K562 (cell line): ENCODE data around the gene HOXB5. TPM values are rescaled to one million over a fixed set of nuclear protein-coding genes. Genes with fewer than 3 reads are reported as not detected.

Experiments used
- ATAC-seq: fragments of 200-7000 bp; cut with Tn5 transposase; 3 replicates; pipeline ENCODE4 v1.9.1; 2020; ENCODE audit warnings: moderate library complexity
- BruUV-seq: library from RNA; stranded (reverse); fragments of 400-500 nt; replicated peaks from 2 replicates; lab custom pipeline; 2021; lab: Mats Ljungman, UMichigan
- CTCF ChIA-PET: fragments of 300-600 bp; formaldehyde crosslinking; extraction: SDS; loops from one replicate; lab custom pipeline; 2021; ENCODE audit warnings: low intra/inter-chr PET ratio; lab: Yijun Ruan, JAX
- POLR2A ChIA-PET: fragments of 300-600, 350-650 bp; sonication (Branson Sonifier 250); formaldehyde crosslinking; extraction: SDS; loops from one replicate; lab custom pipeline; 2021; ENCODE audit warnings: antibody characterized with exemption, inconsistent platforms; lab: Yijun Ruan, JAX
- DNase-seq, 4 experiments: peaks; one replicate each; pipeline versions ENCODE4 v3.0.0 to v3.0.0-alpha.2; 2011 to 2018; ENCODE audit warnings: low spot score in 3 of 4, mixed read lengths in 3 of 4; ENCODE audit errors: extremely low read depth in 1 of 4
- FAIRE-seq: peaks from 2 replicates; lab custom pipeline; 2011; peaks lifted over from hg19 to GRCh38; lab: Jason Lieb, UNC
- H2AFZ ChIP-seq: 2 replicates; pipeline ENCODE4 v1.6.0; 2011; ENCODE audit warnings: low read depth, low read length, control low read depth, inconsistent platforms
- H3K27ac ChIP-seq: fragments of 200-600 bp; 3 replicates; pipeline ENCODE4 v1.8.0; 2011; ENCODE audit warnings: low read depth, mild to moderate bottlenecking, control low read depth, inconsistent platforms, low read length, moderate library complexity, mixed read lengths; ENCODE audit errors: extremely low read depth
- H3K27me3 ChIP-seq, 2 experiments: fragments of 300-600 bp in 1 of 2; 2 replicates in 1 of 2; 3 replicates in 1 of 2; pipeline versions ENCODE4 v1.6.0 to v1.8.0; 2011; ENCODE audit warnings: inconsistent platforms in 2 of 2, low read length in 2 of 2, mild to moderate bottlenecking in 1 of 2, mixed read lengths in 1 of 2, moderate library complexity in 1 of 2; ENCODE audit not compliant: control insufficient read depth in 2 of 2, insufficient read depth in 2 of 2
- H3K36me3 ChIP-seq: fragments of 300-600 bp; 3 replicates; pipeline ENCODE4 v1.8.0; 2011; ENCODE audit warnings: mild to moderate bottlenecking, low read length, inconsistent platforms; ENCODE audit not compliant: control insufficient read depth, insufficient read depth
- H3K4me1 ChIP-seq, 2 experiments: fragments of 200-600 bp in 1 of 2; replicated peaks in 1 of 2; 2 replicates in 1 of 2; 3 replicates in 1 of 2; pipeline versions ENCODE4 v1.5.1 to v1.8.0; 2011; ENCODE audit warnings: inconsistent platforms in 2 of 2, low read length in 2 of 2, mild to moderate bottlenecking in 1 of 2, mixed read lengths in 1 of 2, moderate library complexity in 1 of 2; ENCODE audit not compliant: control insufficient read depth in 2 of 2, insufficient read depth in 2 of 2
- H3K4me2 ChIP-seq: 2 replicates; pipeline ENCODE4 v1.6.1; 2011; ENCODE audit warnings: low read length, control low read depth, inconsistent platforms, mixed read lengths; ENCODE audit not compliant: insufficient read depth
- H3K4me3 ChIP-seq: fragments of 200-600 bp; sonication (generic), shearing (Covaris generic); 2 replicates; pipeline ENCODE4 v1.5.1; 2016; ENCODE audit warnings: control low read depth, inconsistent platforms
- H3K79me2 ChIP-seq: fragments of 200-600 bp; 3 replicates; pipeline ENCODE4 v1.8.0; 2011; ENCODE audit warnings: low read length, inconsistent platforms; ENCODE audit not compliant: control insufficient read depth, insufficient read depth
- H3K9ac ChIP-seq, 2 experiments: 2 replicates each; pipeline versions ENCODE4 v1.6.0 to v1.6.1; 2011; ENCODE audit warnings: low read depth in 2 of 2, low read length in 2 of 2, control low read depth in 1 of 2, inconsistent platforms in 1 of 2, mild to moderate bottlenecking in 1 of 2, mixed read lengths in 1 of 2; ENCODE audit not compliant: insufficient read depth in 1 of 2
- H3K9me1 ChIP-seq: one replicate; pipeline ENCODE4 v1.6.0; 2011; ENCODE audit warnings: inconsistent platforms, mild to moderate bottlenecking, low read length, moderate library complexity; ENCODE audit not compliant: control insufficient read depth, insufficient read depth
- H3K9me3 ChIP-seq: replicated peaks from 2 replicates; pipeline ENCODE4 v1.5.1; 2011; ENCODE audit warnings: low read depth, low read length, inconsistent platforms; ENCODE audit not compliant: control insufficient read depth, insufficient read depth
- H4K20me1 ChIP-seq: replicated peaks from 2 replicates; pipeline ENCODE4 v1.6.1; 2011; ENCODE audit warnings: low read length, inconsistent platforms, mixed read lengths; ENCODE audit not compliant: control insufficient read depth, insufficient read depth
- BHLHE40 ChIP-seq: IDR thresholded peaks from 2 replicates; pipeline ENCODE4 v1.6.1; 2011; ENCODE audit warnings: low read length, improper control_type of control experiment
- CHAMP1 ChIP-seq: fragments of 450-650 bp; IDR thresholded peaks from 2 replicates; pipeline ENCODE4 v1.6.1; 2016; ENCODE audit warnings: mild to moderate bottlenecking
- ERF ChIP-seq: fragments of 450-650 bp; formaldehyde crosslinking; IDR thresholded peaks from 2 replicates; pipeline ENCODE4 v1.4.0; 2020; ENCODE audit warnings: mild to moderate bottlenecking, mixed read lengths
- MCM3 ChIP-seq: fragments of 450-650 bp; IDR thresholded peaks from 2 replicates; pipeline ENCODE4 v1.6.1; 2016
- MYC ChIP-seq, 2 experiments: fragments of 250-450 bp in 1 of 2; sonication (Bioruptor Pico) in 1 of 2; IDR thresholded peaks; 2 replicates each; pipeline versions ENCODE4 v1.5.1 to v1.6.1; 2012 to 2021; ENCODE audit warnings: low read depth in 2 of 2, borderline replicate concordance in 1 of 2, improper control_type of control experiment in 1 of 2, low read length in 1 of 2, mild to moderate bottlenecking in 1 of 2, moderate library complexity in 1 of 2
- NBN ChIP-seq: fragments of 450-650 bp; IDR thresholded peaks from 2 replicates; pipeline ENCODE4 v1.6.1; 2016; ENCODE audit warnings: low read depth, mild to moderate bottlenecking
- PCBP1 ChIP-seq: fragments of 200-400 bp; formaldehyde crosslinking; IDR thresholded peaks from 2 replicates; pipeline ENCODE4 v1.6.1; 2018; ENCODE audit warnings: mild to moderate bottlenecking, low read depth, low read length; ENCODE audit not compliant: poor library complexity, severe bottlenecking
- POLR2AphosphoS5 ChIP-seq: IDR thresholded peaks from 2 replicates; pipeline ENCODE4 v1.6.1; 2011; ENCODE audit warnings: mild to moderate bottlenecking, low read depth, low read length, moderate library complexity; ENCODE audit not compliant: control insufficient read depth, insufficient read depth
- RBFOX2 ChIP-seq: fragments of 200-400 bp; formaldehyde crosslinking; IDR thresholded peaks from 2 replicates; pipeline ENCODE4 v1.6.1; 2017; ENCODE audit warnings: low read depth, mild to moderate bottlenecking, low read length, moderate library complexity
- RCOR1 ChIP-seq, 2 experiments: IDR thresholded peaks; 2 replicates each; pipeline ENCODE4 v1.6.1; 2012; ENCODE audit warnings: low read depth in 2 of 2, low read length in 2 of 2, borderline replicate concordance in 1 of 2, improper control_type of control experiment in 1 of 2
- RFX5 ChIP-seq: IDR thresholded peaks from 2 replicates; pipeline ENCODE4 v1.6.1; 2011; ENCODE audit warnings: low read depth, mild to moderate bottlenecking, improper control_type of control experiment, low read length
- SAP30 ChIP-seq: fragments of 200-600 bp; sonication (generic); IDR thresholded peaks from 2 replicates; pipeline ENCODE4 v1.6.1; 2012; ENCODE audit warnings: borderline replicate concordance, low read depth, mild to moderate bottlenecking, moderate library complexity, low read length, control low read depth, inconsistent platforms; ENCODE audit not compliant: insufficient read depth, poor library complexity, severe bottlenecking
- TBP ChIP-seq: optimal IDR thresholded peaks from 2 replicates; pipeline ENCODE3; 2011; ENCODE audit warnings: low read depth, low read length, improper control_type of control experiment
- TEAD4 ChIP-seq, 2 experiments: sonication (generic) in 1 of 2; formaldehyde crosslinking in 1 of 2; IDR thresholded peaks; 2 replicates each; pipeline versions ENCODE4 v1.6.1 to v1.8.0; 2012 to 2022; ENCODE audit warnings: borderline replicate concordance in 1 of 2, inconsistent platforms in 1 of 2, low read length in 1 of 2, mild to moderate bottlenecking in 1 of 2, missing genetic modification reagents in 1 of 2
- YY1 ChIP-seq, 3 experiments: IDR thresholded peaks; 2 replicates each; pipeline ENCODE4 v1.6.1; 2011; ENCODE audit warnings: low read length in 2 of 3, mild to moderate bottlenecking in 2 of 3, moderate library complexity in 2 of 3, borderline replicate concordance in 1 of 3, control low read depth in 1 of 3, low read depth in 1 of 3; ENCODE audit not compliant: insufficient read depth in 3 of 3, insufficient replicate concordance in 2 of 3, control insufficient read depth in 1 of 3, insufficient read length in 1 of 3; ENCODE audit errors: extremely low read depth in 1 of 3
- WGBS: fragments of 100-300 bp; shearing (Covaris generic); methylation state at CpG from one replicate; pipeline ENCODE4 v1.1.6; 2016; ENCODE audit warnings: low coverage, mixed read lengths; ENCODE audit not compliant: insufficient coverage; ENCODE audit errors: missing lambda C conversion rate; 5-methylcytosine and 5-hydroxymethylcytosine counted together
- in situ Hi-C: fragments of 300-500 bp; cut with MboI; formaldehyde crosslinking; loops from 4 replicates; pipeline ENCODE4 v1.15.0; 2018; ENCODE audit warnings: inconsistent platforms, mixed read lengths
- intact Hi-C: fragments of 100-400 bp; cut with micrococcal nuclease; formaldehyde crosslinking; loops from 2 replicates; pipeline ENCODE4 v1.14.2; 2022
- polyA plus RNA-seq, 8 experiments: library from polyadenylated mRNA; depleted of rRNA in 4 of 8; stranded (reverse) in 5 of 8; unstranded in 3 of 8; fragments of >200 nt; fragmentation: Nextera tagmentation in 2 of 8; fragmentation: Illumina TruSeq in 1 of 8; extraction: Ambion mirVana in 2 of 8; extraction: Trizol in 1 of 8; gene quantifications; 2 replicates each; pipeline versions ENCODE4 v1.2.1 to v1.2.3, GENCODE V29; 2011 to 2014; ENCODE audit warnings: inconsistent platforms in 1 of 8, missing spikeins in 1 of 8
- total RNA-seq, 7 experiments: library from RNA; depleted of rRNA in 6 of 7; stranded (reverse); fragments of >200 nt in 6 of 7; fragmentation: Illumina TruSeq in 2 of 7; extraction: Trizol in 2 of 7; gene quantifications; 2 replicates each; pipeline versions ENCODE4 v1.2.1 to v1.2.3, GENCODE V29; 2011 to 2021; ENCODE audit warnings: low replicate concordance in 1 of 7

Gene HOXB5
- total and polyA plus RNA-seq, 9 of the 15 experiments (the other 6 are each of a cell fraction or from before 2014, with no cell fraction given): 0.24 to 2.7 (median 0.65) TPM

GRCh38 chr17:48577946-48578615, 15.5 kb downstream of the HOXB5 start, which contains the start of gene HOXB4:
TSS of gene HOXB4 (minus strand) at chr17:48578350. CDS start at chr17:48578319, 31 bp downstream.
- H3K79me2 ChIP-seq: peaks cover 98% of the 10 kb centered on the region
- intact Hi-C loops (no loop called here), in situ Hi-C loops (no loop called here)
- ATAC-seq (peak; percentile 50), FAIRE-seq (peak; percentile 69), DNase-seq (peak; percentile 87 to 95 (median 90))
- peak within 1 kb of the TSS; percentile 95 for H3K27ac ChIP-seq
- peak within 1 kb of the TSS; percentile 93 for H3K4me2 ChIP-seq
- under 1% methylated on average over 37 of the region's 58 CpGs for WGBS
- no peaks in the 10 kb centered on the region for H3K27me3 ChIP-seq
- H3K9me1 ChIP-seq: no peaks in the 10 kb centered on the region
- peaks cover 43 to 53% of the 10 kb centered on the region in 2 experiments for H3K4me1 ChIP-seq
- peak within 1 kb of the TSS; percentile 95 to 97 for H3K9ac ChIP-seq
- no peaks in the 10 kb centered on the region for H3K9me3 ChIP-seq
- H3K4me3 ChIP-seq: peak within 1 kb of the TSS; percentile 71
- peaks cover 32% of the 10 kb centered on the region; the same call in 2 of the 3 replicates for H3K36me3 ChIP-seq
- no peaks in the 10 kb centered on the region for H4K20me1 ChIP-seq
- ChIA-PET CTCF (interaction anchor here (0.6 kb wide), 1 partner anchor 12 kb away, joined by 3 read pairs; no protein-coding TSS in a partner anchor), POLR2A (interaction anchor here (0.6 to 1.2 kb wide), 5 partner anchors 15 to 75 kb away, joined by 3 to 5 read pairs (median 3); partner anchors contain the start of gene HOXB5)
- H2AFZ ChIP-seq: peak within 1 kb of the TSS; percentile 61; the same call in 1 of the 2 replicates
- no TSS peak for BruUV-seq
- TF ChIP-seq MCM3: no peak
- 0 out of 2 replicates have a peak, but pooled peaks have one; percentile 6 for TF ChIP-seq BHLHE40
- TF ChIP-seq SAP30: peak; percentile 44
- TF ChIP-seq PCBP1: peak; percentile 41
- TF ChIP-seq NBN: no peak
- peak; percentile 56; the same call in 1 of the 2 replicates for TF ChIP-seq RBFOX2
- peak; percentile 69 for TF ChIP-seq TBP
- TF ChIP-seq ERF (CRISPR knock-in tag): peak; percentile 58; the same call in 1 of the 2 replicates
- TF ChIP-seq RCOR1 (IDR thresholded peaks at IDR 0.05; ENCODE audit: borderline replicate concordance in 1 of 2, low read depth in 2 of 2, low read length in 2 of 2): peak in 1 of 2 experiments; percentile 9; a peak in 1 of 4 replicates
- peak; percentile 31; the same call in 1 of the 2 replicates for TF ChIP-seq TEAD4 (IDR thresholded peaks at IDR 0.05; ENCODE audit: low read length)
- TF ChIP-seq TEAD4 (CRISPR knock-in tag; IDR thresholded peaks at IDR 0.05; ENCODE audit: borderline replicate concordance): no peak
- TF ChIP-seq RFX5: no peak
- no peak for TF ChIP-seq CHAMP1
- peak in 2 of 3 experiments; percentile 72 to 89 for TF ChIP-seq YY1 (IDR thresholded peaks at IDR 0.05; ENCODE audit: borderline replicate concordance in 1 of 3, control insufficient read depth in 1 of 3, extremely low read depth in 1 of 3, insufficient read depth in 3 of 3, insufficient read length in 1 of 3, insufficient replicate concordance in 2 of 3, low read depth in 1 of 3, low read length in 2 of 3)
- peak; percentile 34; the same call in 1 of the 2 replicates for TF ChIP-seq MYC (IDR thresholded peaks at IDR 0.05; ENCODE audit: low read depth, low read length)
- no peak for TF ChIP-seq MYC (CRISPR knock-in tag; IDR thresholded peaks at IDR 0.05; ENCODE audit: borderline replicate concordance, low read depth)
- TF ChIP-seq POLR2AphosphoS5: peak; percentile 20; the same call in 1 of the 2 replicates
